WTC11 (cell line): ENCODE results near the gene RSPO4. TPM values are rescaled to one million over a fixed set of nuclear protein-coding genes. Genes with fewer than 3 reads are reported as not detected.

Experiments used
- ATAC-seq: fragments of 200-7000 bp; cut with Tn5 transposase; 2 replicates; pipeline ENCODE4 v1.10.0; 2021; ENCODE audit warnings: mild to moderate bottlenecking, moderate library complexity
- CTCF ChIA-PET: fragments of 300-600 bp; sonication (Branson Sonifier 250); formaldehyde crosslinking; loops from one replicate; lab custom pipeline; 2021; ENCODE audit warnings: antibody characterized with exemption; lab: Charles Lee
- POLR2A ChIA-PET: fragments of 350-600 bp; sonication (Branson Sonifier 250); formaldehyde crosslinking; loops from one replicate; lab custom pipeline; 2021; ENCODE audit warnings: antibody characterized with exemption; lab: Charles Lee
- DNase-seq: peaks from one replicate; pipeline ENCODE4 v3.0.0; 2021; ENCODE audit warnings: low spot score
- H3K27ac Mint-ChIP-seq: 2 replicates; pipeline ENCODE4 v1.8.0; 2021; ENCODE audit warnings: mixed read lengths
- H3K27me3 Mint-ChIP-seq: 2 replicates; pipeline ENCODE4 v1.8.0; 2021; ENCODE audit warnings: low read depth, mild to moderate bottlenecking, moderate library complexity, mixed read lengths
- H3K36me3 Mint-ChIP-seq: 2 replicates; pipeline ENCODE4 v1.8.0; 2021; ENCODE audit warnings: mixed read lengths
- H3K4me1 Mint-ChIP-seq: 2 replicates; pipeline ENCODE4 v1.8.0; 2022; ENCODE audit warnings: mixed read lengths
- H3K4me3 Mint-ChIP-seq: 2 replicates; pipeline ENCODE4 v1.8.0; 2021; ENCODE audit warnings: mild to moderate bottlenecking, moderate library complexity, mixed read lengths
- H3K9me3 Mint-ChIP-seq: 2 replicates; pipeline ENCODE4 v1.8.0; 2021; ENCODE audit warnings: mixed read lengths
- ATF3 ChIP-seq: sonication (generic); formaldehyde crosslinking; conservative IDR thresholded peaks from 2 replicates; pipeline ENCODE4 v1.8.1; 2022; ENCODE audit warnings: mild to moderate bottlenecking, missing genetic modification reagents
- CDX4 ChIP-seq: fragments of 250-450 bp; sonication (Bioruptor Pico); IDR thresholded peaks from 2 replicates; pipeline ENCODE4 v1.9.0; 2021; ENCODE audit warnings: moderate library complexity, mild to moderate bottlenecking, inconsistent platforms, borderline replicate concordance
- E2F1 ChIP-seq: sonication (generic); formaldehyde crosslinking; IDR thresholded peaks from 2 replicates; pipeline ENCODE4 v1.8.0; 2022; ENCODE audit warnings: mild to moderate bottlenecking, missing genetic modification reagents
- EMX1 ChIP-seq: fragments of 250-450 bp; sonication (Bioruptor Pico); IDR thresholded peaks from 2 replicates; pipeline ENCODE4 v1.8.0; 2021; ENCODE audit warnings: mild to moderate bottlenecking
- ESRRA ChIP-seq: sonication (generic); formaldehyde crosslinking; IDR thresholded peaks from 2 replicates; pipeline ENCODE4 v1.8.1; 2022; ENCODE audit warnings: mild to moderate bottlenecking, missing genetic modification reagents, borderline replicate concordance
- GABPB1 ChIP-seq: sonication (generic); formaldehyde crosslinking; IDR thresholded peaks from 2 replicates; pipeline ENCODE4 v1.8.1; 2023; ENCODE audit warnings: mild to moderate bottlenecking, missing genetic modification reagents
- HMGA2 ChIP-seq: fragments of 250-450 bp; sonication (Bioruptor Pico); IDR thresholded peaks from 2 replicates; pipeline ENCODE4 v1.4.0; 2021; ENCODE audit warnings: mild to moderate bottlenecking, moderate library complexity
- KAT7 ChIP-seq: sonication (generic); formaldehyde crosslinking; IDR thresholded peaks from 2 replicates; pipeline ENCODE4 v1.8.1; 2023; ENCODE audit warnings: missing genetic modification reagents, mild to moderate bottlenecking, borderline replicate concordance
- MYBL2 ChIP-seq: sonication (generic); formaldehyde crosslinking; IDR thresholded peaks from 2 replicates; pipeline ENCODE4 v1.8.1; 2023; ENCODE audit warnings: mild to moderate bottlenecking, moderate library complexity, missing genetic modification reagents
- NFYB ChIP-seq: sonication (generic); formaldehyde crosslinking; conservative IDR thresholded peaks from 2 replicates; pipeline ENCODE4 v1.8.0; 2022; ENCODE audit warnings: low read depth, missing genetic modification reagents
- NR2C2 ChIP-seq: sonication (generic); formaldehyde crosslinking; IDR thresholded peaks from 2 replicates; pipeline ENCODE4 v1.8.0; 2022; ENCODE audit warnings: mild to moderate bottlenecking, missing genetic modification reagents
- NR3C1 ChIP-seq: sonication (generic); formaldehyde crosslinking; conservative IDR thresholded peaks from 2 replicates; pipeline ENCODE4 v1.8.1; 2023; ENCODE audit warnings: low read depth, mild to moderate bottlenecking, missing genetic modification reagents
- PREB ChIP-seq: sonication (generic); formaldehyde crosslinking; IDR thresholded peaks from 2 replicates; pipeline ENCODE4 v1.8.1; 2022; ENCODE audit warnings: mild to moderate bottlenecking, missing genetic modification reagents, moderate library complexity, borderline replicate concordance
- RORB ChIP-seq: fragments of 250-450 bp; sonication (Bioruptor Pico); IDR thresholded peaks from 2 replicates; pipeline ENCODE4 v1.9.0; 2021; ENCODE audit warnings: mild to moderate bottlenecking
- SMAD3 ChIP-seq: sonication (generic); formaldehyde crosslinking; IDR thresholded peaks from 2 replicates; pipeline ENCODE4 v1.8.0; 2022; ENCODE audit warnings: missing genetic modification reagents, mild to moderate bottlenecking, borderline replicate concordance
- STAT6 ChIP-seq: sonication (generic); formaldehyde crosslinking; conservative IDR thresholded peaks from 2 replicates; pipeline ENCODE4 v1.8.1; 2023; ENCODE audit warnings: mild to moderate bottlenecking, low read depth, missing genetic modification reagents, moderate library complexity
- TCF7 ChIP-seq: sonication (generic); formaldehyde crosslinking; IDR thresholded peaks from 2 replicates; pipeline ENCODE4 v1.8.0; 2022; ENCODE audit warnings: mild to moderate bottlenecking, low read depth, missing genetic modification reagents, moderate library complexity
- ZMAT4 ChIP-seq: fragments of 250-450 bp; sonication (Bioruptor Pico); IDR thresholded peaks from 2 replicates; pipeline ENCODE4 v1.9.0; 2021; ENCODE audit warnings: mild to moderate bottlenecking
- ZNF532 ChIP-seq: fragments of 250-450 bp; sonication (Bioruptor Pico); IDR thresholded peaks from 2 replicates; pipeline ENCODE4 v1.9.0; 2021; ENCODE audit warnings: mild to moderate bottlenecking, borderline replicate concordance
- ZNF671 ChIP-seq: fragments of 250-450 bp; sonication (Bioruptor Pico); IDR thresholded peaks from 2 replicates; pipeline ENCODE4 v1.8.0; 2021; ENCODE audit warnings: mild to moderate bottlenecking
- total RNA-seq: library from RNA; stranded (reverse); gene quantifications from 3 replicates; pipeline ENCODE4 v1.2.3, GENCODE V29; 2021

Gene RSPO4
- total RNA-seq, 1 experiment from 2014 or later: 4.5 TPM

GRCh38 chr20:911882-912600, 90.1 kb downstream of the RSPO4 start (continued):
- TF ChIP-seq CDX4 (CRISPR knock-in tag): no peak
- TF ChIP-seq NFYB (CRISPR knock-in tag): no peak
- TF ChIP-seq PREB (CRISPR knock-in tag): no peak
- no peak for TF ChIP-seq ZMAT4 (CRISPR knock-in tag)
- TF ChIP-seq STAT6 (CRISPR knock-in tag): no peak
- no peak for TF ChIP-seq GABPB1 (CRISPR knock-in tag)
- no peak for TF ChIP-seq KAT7 (CRISPR knock-in tag)

GRCh38 chr20:910870-911770, 91.0 kb downstream of the RSPO4 start:
- Mint-ChIP-seq H3K27ac (no peak overlapping the region; the same call in 1 of the 2 replicates), H3K36me3 (no peaks in the 10 kb centered on the region), H3K9me3 (no peaks in the 10 kb centered on the region), H3K27me3 (no peaks in the 10 kb centered on the region), H3K4me1 (peaks cover 3% of the 10 kb centered on the region; the same call in 1 of the 2 replicates), H3K4me3 (no peak overlapping the region)
- CTCF ChIA-PET: interaction anchor here (0.6 to 9.0 kb wide), 21 partner anchors 11 to 203 kb away, joined by 3 to 71 read pairs (median 4); partner anchors contain the start of gene FAM110A
- POLR2A ChIA-PET: interaction anchor here (0.6 kb wide), 1 partner anchor 84 kb away, joined by 4 read pairs; no protein-coding TSS in a partner anchor
- ATAC-seq: no peak
- DNase-seq: no peak
- TF ChIP-seq HMGA2 (CRISPR knock-in tag) (no peak), E2F1 (no peak), ZMAT4 (CRISPR knock-in tag) (no peak), ZNF671 (no peak), NR2C2 (CRISPR knock-in tag) (no peak), EMX1 (CRISPR knock-in tag) (no peak), RORB (CRISPR knock-in tag) (no peak), CDX4 (CRISPR knock-in tag) (no peak), ESRRA (CRISPR knock-in tag) (no peak), ATF3 (CRISPR knock-in tag) (no peak), TCF7 (CRISPR knock-in tag) (no peak), SMAD3 (no peak), MYBL2 (CRISPR knock-in tag) (no peak), ZNF532 (no peak), NR3C1 (no peak)
